Panc1 (cell line): ENCODE data around the gene TBC1D22A. TPM values are rescaled to one million over a fixed set of nuclear protein-coding genes. Genes with fewer than 3 reads are reported as not detected.
A peak's percentile ranks its signal among the peaks of the same experiment; 100 is the strongest.

Source experiments
- ATAC-seq: fragments of 200-7000 bp; cut with Tn5 transposase; 2 replicates; pipeline ENCODE4 v1.9.1; 2020; ENCODE audit warnings: mild to moderate bottlenecking, moderate library complexity
- Bru-seq: library from RNA; stranded (reverse); fragments of 400-500 nt; gene quantifications from one replicate; lab custom pipeline; 2021; lab: Mats Ljungman, UMichigan
- BruChase-seq, 2 experiments: library from RNA; stranded (reverse); fragments of 400-500 nt; gene quantifications; one replicate each; lab custom pipeline; 2021; lab: Mats Ljungman, UMichigan
- BruUV-seq: library from RNA; stranded (reverse); fragments of 400-500 nt; replicated peaks from 2 replicates; lab custom pipeline; 2021; lab: Mats Ljungman, UMichigan
- CTCF ChIA-PET: fragments of 300-600 bp; sonication (Branson Sonifier 250); formaldehyde crosslinking; loops from one replicate; lab custom pipeline; 2022; ENCODE audit warnings: antibody characterized with exemption; lab: Charles Lee
- POLR2A ChIA-PET: fragments of 300-600 bp; sonication (Branson Sonifier 250); formaldehyde crosslinking; loops from one replicate; lab custom pipeline; 2022; ENCODE audit warnings: antibody characterized with exemption; lab: Charles Lee
- DNase-seq: peaks from one replicate; pipeline ENCODE4 v3.0.0-alpha.2; 2010; ENCODE audit warnings: low read depth, low spot score
- H3K27ac ChIP-seq: 2 replicates; pipeline ENCODE4 v1.5.1; 2011; ENCODE audit warnings: mild to moderate bottlenecking, low read length, inconsistent platforms
- H3K27me3 ChIP-seq: fragments of 200-500 bp; sonication (Bioruptor generic); 2 replicates; pipeline ENCODE4 v1.6.0; 2014; ENCODE audit warnings: low read length, inconsistent platforms; ENCODE audit not compliant: control insufficient read depth, insufficient read depth
- H3K36me3 ChIP-seq: fragments of 200-500 bp; sonication (Bioruptor generic); 2 replicates; pipeline ENCODE4 v1.5.1; 2014; ENCODE audit warnings: inconsistent platforms, mild to moderate bottlenecking, low read length, moderate library complexity; ENCODE audit not compliant: control insufficient read depth, insufficient read depth
- H3K4me1 ChIP-seq: 2 replicates; pipeline ENCODE4 v1.5.1; 2011; ENCODE audit warnings: inconsistent platforms, mild to moderate bottlenecking, low read length, moderate library complexity; ENCODE audit not compliant: control insufficient read depth, insufficient read depth
- H3K4me3 ChIP-seq, 2 experiments: 2 replicates each; pipeline ENCODE4 v1.5.1; 2011 to 2012; ENCODE audit warnings: low read depth in 2 of 2, low read length in 2 of 2, mild to moderate bottlenecking in 2 of 2, inconsistent platforms in 1 of 2, moderate library complexity in 1 of 2
- H3K9me3 ChIP-seq: fragments of 200-500 bp; sonication (Bioruptor generic); 2 replicates; pipeline ENCODE4 v1.5.1; 2014; ENCODE audit warnings: low read depth, mild to moderate bottlenecking, inconsistent platforms, low read length, moderate library complexity; ENCODE audit not compliant: control insufficient read depth, insufficient read depth
- CTCF ChIP-seq: fragments of 450-650 bp; IDR thresholded peaks from 2 replicates; pipeline ENCODE4 v1.5.1; 2017; ENCODE audit warnings: mild to moderate bottlenecking
- POLR2AphosphoS5 ChIP-seq: IDR thresholded peaks from 2 replicates; pipeline ENCODE4 v1.6.1; 2012; ENCODE audit warnings: mild to moderate bottlenecking, low read depth, low read length, moderate library complexity
- REST ChIP-seq, 2 experiments: IDR thresholded peaks; 2 replicates each; pipeline ENCODE4 v1.6.1; 2011 to 2012; ENCODE audit warnings: low read depth in 2 of 2, control low read depth in 1 of 2, low read length in 1 of 2, mild to moderate bottlenecking in 1 of 2, moderate library complexity in 1 of 2; ENCODE audit not compliant: insufficient read depth in 1 of 2
- SIN3A ChIP-seq: IDR thresholded peaks from 2 replicates; pipeline ENCODE4 v1.6.1; 2012; ENCODE audit warnings: low read depth, mild to moderate bottlenecking, low read length, moderate library complexity, borderline replicate concordance; ENCODE audit not compliant: insufficient read depth
- TCF7L2 ChIP-seq: IDR thresholded peaks from 2 replicates; pipeline ENCODE4 v1.6.1; 2011; ENCODE audit warnings: mild to moderate bottlenecking, low read depth, low read length, inconsistent platforms
- in situ Hi-C: cut with HindIII; loops from 2 replicates; pipeline ENCODE4 v1.10.0; 2016; ENCODE audit warnings: low sequenced_read_pairs, low pct_unique_long_range_greater_than_20kb
- intact Hi-C: fragments of 100-400 bp; cut with micrococcal nuclease; formaldehyde crosslinking; loops from one replicate; pipeline ENCODE4 v1.10.0; 2022; ENCODE audit not compliant: unreplicated experiment
- long read RNA-seq: library from polyadenylated mRNA; unstranded; transcript quantifications from one replicate; pipeline ENCODE4 v2.0.0, GENCODE V29; 2021; ENCODE audit not compliant: unreplicated experiment
- polyA plus RNA-seq: library from polyadenylated mRNA; unstranded; fragments of >200 nt; gene quantifications from one replicate; pipeline ENCODE4 v1.2.1, GENCODE V29; 2012; ENCODE audit warnings: missing spikeins; ENCODE audit not compliant: insufficient read length
- total RNA-seq: library from RNA; stranded (reverse); gene quantifications from one replicate; pipeline ENCODE4 v1.2.1, GENCODE V29; 2021; ENCODE audit not compliant: unreplicated experiment

Gene TBC1D22A
- total RNA-seq (28.7 TPM), Bru-seq, nascent RNA (percentile 73 among the genes with signal in this experiment), BruChase-seq, experiment 1, labeled RNA remaining after a 2-hour chase (percentile 62 among the genes with signal in this experiment), BruChase-seq, experiment 2, labeled RNA remaining after a 6-hour chase (percentile 67 among the genes with signal in this experiment)
- polyA plus RNA-seq, result 35.6 TPM
- long read RNA-seq, transcript TBC1D22A-205 (13 exons, 2,267 nt), result minor isoform, 6 of 75 reads
- long read RNA-seq, transcript TBC1D22A-201 (13 exons, 3,787 nt), result major isoform, 33 of 75 reads
- long read RNA-seq, partial matches to known transcripts, result 8 of 75 reads
- long read RNA-seq, other reads (novel, unspliced or antisense), result 28 of 75 reads

GRCh38 chr22:46762238-46763050 lies at the start of gene TBC1D22A:
Gene TBC1D22A (plus strand): TSS chr22:46762650. CDS start chr22:46762787, 137 bp downstream.
- no TSS peak for BruUV-seq
- POLR2A ChIA-PET, result no interaction called here
- intact Hi-C loops, result no loop called here

GRCh38 chr22:46714550-46714949 lies 47.9 kb upstream of the TBC1D22A start:
- H3K4me1 ChIP-seq, result no peaks in the 10 kb centered on the region
- H3K27me3 ChIP-seq, result no peaks in the 10 kb centered on the region
- POLR2A ChIA-PET, result no interaction called here
- no peaks in the 10 kb centered on the region for H3K9me3 ChIP-seq
- CTCF ChIA-PET, result no interaction called here
- in situ Hi-C loops, result no loop called here
- no peak overlapping the region for H3K27ac ChIP-seq
- intact Hi-C loops, result no loop called here
- ATAC-seq, result no peak
- peaks cover 3% of the 10 kb centered on the region; the same call in 1 of the 2 replicates for H3K36me3 ChIP-seq
- no peak overlapping the region for H3K4me3 ChIP-seq
- TF ChIP-seq CTCF (no peak), POLR2AphosphoS5 (no peak), TCF7L2 (no peak), REST (IDR thresholded peaks at IDR 0.05; ENCODE audit: insufficient read depth in 1 of 2, low read depth in 2 of 2, low read length in 1 of 2) (no peak), SIN3A (no peak)
- no TSS peak for BruUV-seq
- DNase-seq, result no peak

More at GRCh38 chr22:46762238-46763050, at the start of gene TBC1D22A:
- CTCF ChIA-PET, result interaction anchor here (0.6 to 1.4 kb wide), 2 partner anchors 39 to 49 kb away, joined by 3 read pairs; no protein-coding TSS in a partner anchor
- H3K9me3 ChIP-seq, result no peaks in the 10 kb centered on the region
- TF ChIP-seq SIN3A, result no peak
- peak; percentile 98 for TF ChIP-seq POLR2AphosphoS5
- H3K4me1 ChIP-seq, result peaks cover 26% of the 10 kb centered on the region
- peak within 1 kb of the TSS; percentile 69 to 96 for H3K4me3 ChIP-seq
- H3K36me3 ChIP-seq, result peaks cover 2% of the 10 kb centered on the region; the same call in 1 of the 2 replicates
- in situ Hi-C loops, result no loop called here
- ATAC-seq (peak; percentile 96), DNase-seq (peak; percentile 61)
- no peaks in the 10 kb centered on the region for H3K27me3 ChIP-seq
- peak within 1 kb of the TSS; percentile 94 for H3K27ac ChIP-seq
